Measurements from ENCODE around the gene DOC2A.
"Not testable (repeated sequence)": the region's sequence is repeated elsewhere in the genome, so short reads cannot be mapped to it uniquely, and the experiment has no call there.

GRCh38 chr16:30017937-30018336 is 7.1 kb upstream of the DOC2A start:
- not testable (repeated sequence) for TF ChIP-seq SP1, NFIC, MXI1 (IDR thresholded peaks at IDR 0.05; ENCODE audit: low read depth, low read length)

Measured in GM12878 (cell line).